OCI-LY3 (cell line): ENCODE results near the gene TMEM125.

ENCODE experiments used
- H2AFZ ChIP-seq: fragments of 200-600, 300-600 bp; shearing (Covaris generic); 2 replicates; pipeline ENCODE4 v1.6.0; 2014; ENCODE audit warnings: antibody characterized with exemption, low read depth, low read length
- H3K27ac ChIP-seq: fragments of 200-600, 300-600 bp; sonication (generic); 2 replicates; pipeline ENCODE4 v1.5.1; 2014; ENCODE audit warnings: mild to moderate bottlenecking, low read length, moderate library complexity, mixed read lengths
- H3K27me3 ChIP-seq: fragments of 200-600, 300-600 bp; sonication (generic); 2 replicates; pipeline ENCODE4 v1.6.1; 2014; ENCODE audit warnings: low read depth, low read length, mixed read lengths
- H3K36me3 ChIP-seq: fragments of 200-600, 300-600 bp; sonication (generic); replicated peaks from 2 replicates; pipeline ENCODE3; 2014; ENCODE audit warnings: low read depth, low read length, mixed read lengths
- H3K4me1 ChIP-seq: fragments of 300-600, 200-600 bp; sonication (generic); 2 replicates; pipeline ENCODE4 v1.6.1; 2014; ENCODE audit warnings: low read length, mixed read lengths
- H3K4me2 ChIP-seq: fragments of 200-600, 300-600 bp; sonication (generic); 2 replicates; pipeline ENCODE4 v1.6.1; 2014; ENCODE audit warnings: low read length, mixed read lengths
- H3K4me3 ChIP-seq: fragments of 300-600, 200-600 bp; sonication (generic); 2 replicates; pipeline ENCODE4 v1.5.1; 2014; ENCODE audit warnings: antibody characterized with exemption, mild to moderate bottlenecking, low read length, moderate library complexity
- H3K79me2 ChIP-seq: fragments of 300-600, 200-600 bp; shearing (Covaris generic); 2 replicates; pipeline ENCODE4 v1.6.1; 2014; ENCODE audit warnings: mild to moderate bottlenecking, low read length, mixed read lengths
- H3K9ac ChIP-seq: fragments of 300-600, 200-600 bp; shearing (Covaris generic); 2 replicates; pipeline ENCODE4 v1.6.0; 2014; ENCODE audit warnings: mild to moderate bottlenecking, low read length, moderate library complexity
- H3K9me3 ChIP-seq: fragments of 200-600, 300-600 bp; shearing (Covaris generic); 2 replicates; pipeline ENCODE4 v1.6.1; 2014; ENCODE audit warnings: low read length, mixed read lengths; ENCODE audit not compliant: insufficient read depth
- H4K20me1 ChIP-seq: fragments of 200-600, 300-600 bp; sonication (generic); 2 replicates; pipeline ENCODE4 v1.6.1; 2016; ENCODE audit warnings: low read length, mixed read lengths; ENCODE audit not compliant: insufficient read depth
- CTCF ChIP-seq: fragments of 200-600, 300-600 bp; sonication (generic); IDR thresholded peaks from 2 replicates; pipeline ENCODE4 v1.5.1; 2014; ENCODE audit warnings: antibody characterized with exemption, low read length, low read depth
- EZH2phosphoT487 ChIP-seq: fragments of 200-600 bp; shearing (Covaris generic); IDR thresholded peaks from 2 replicates; pipeline ENCODE4 v1.6.1; 2018; ENCODE audit warnings: antibody characterized with exemption, mixed run types, low read depth

Gene TMEM125

GRCh38 chr1:43235451-43236121 lies 34.2 kb upstream of the TMEM125 start:
- Histone ChIP-seq H3K9ac (no peak overlapping the region), H4K20me1 (no peaks in the 10 kb centered on the region), H3K4me2 (no peak overlapping the region), H3K27me3 (no peaks in the 10 kb centered on the region), H2AFZ (no peak overlapping the region), H3K79me2 (no peaks in the 10 kb centered on the region), H3K4me1 (peaks cover 19% of the 10 kb centered on the region), H3K27ac (no peak overlapping the region), H3K9me3 (no peaks in the 10 kb centered on the region), H3K4me3 (no peak overlapping the region), H3K36me3 (no peaks in the 10 kb centered on the region)
- TF ChIP-seq EZH2phosphoT487 (no peak), CTCF (no peak)

GRCh38 chr1:43237121-43237520 lies 32.7 kb upstream of the TMEM125 start:
- H3K4me1 ChIP-seq: peaks cover 19% of the 10 kb centered on the region
- no peak for TF ChIP-seq CTCF
- no peaks in the 10 kb centered on the region for H3K36me3 ChIP-seq
- H3K9me3 ChIP-seq: no peaks in the 10 kb centered on the region
- no peak overlapping the region for H3K4me2 ChIP-seq
- H3K4me3 ChIP-seq: no peak overlapping the region
- H3K9ac ChIP-seq: no peak overlapping the region
- no peaks in the 10 kb centered on the region for H3K79me2 ChIP-seq
- H3K27me3 ChIP-seq: no peaks in the 10 kb centered on the region
- no peak overlapping the region for H2AFZ ChIP-seq
- no peaks in the 10 kb centered on the region for H4K20me1 ChIP-seq
- no peak overlapping the region for H3K27ac ChIP-seq

GRCh38 chr1:43238085-43238484 lies 31.7 kb upstream of the TMEM125 start:
- Histone ChIP-seq H3K27ac (no peak overlapping the region), H4K20me1 (no peaks in the 10 kb centered on the region), H3K4me3 (no peak overlapping the region), H2AFZ (no peak overlapping the region), H3K9me3 (no peaks in the 10 kb centered on the region), H3K9ac (no peak overlapping the region), H3K79me2 (no peaks in the 10 kb centered on the region), H3K27me3 (no peaks in the 10 kb centered on the region), H3K4me2 (no peak overlapping the region), H3K4me1 (peaks cover 19% of the 10 kb centered on the region), H3K36me3 (no peaks in the 10 kb centered on the region)
- TF ChIP-seq CTCF (peak; percentile 70), EZH2phosphoT487 (no peak)

GRCh38 chr1:43238991-43239469 lies 30.8 kb upstream of the TMEM125 start:
- TF ChIP-seq EZH2phosphoT487 (no peak), CTCF (no peak)
- Histone ChIP-seq H3K27me3 (no peaks in the 10 kb centered on the region), H3K27ac (peak overlapping the region; percentile 39; the same call in 1 of the 2 replicates), H3K9me3 (no peaks in the 10 kb centered on the region), H3K4me2 (peak overlapping the region; percentile 68), H3K4me3 (no peak overlapping the region), H2AFZ (no peak overlapping the region), H3K36me3 (no peaks in the 10 kb centered on the region), H4K20me1 (no peaks in the 10 kb centered on the region), H3K4me1 (peaks cover 19% of the 10 kb centered on the region), H3K9ac (no peak overlapping the region), H3K79me2 (no peaks in the 10 kb centered on the region)
